Vagina (tissue), 2 donors: Measurements from ENCODE around the gene HOXA6. TPM values are rescaled to one million over a fixed set of nuclear protein-coding genes. Genes with fewer than 3 reads are reported as not detected.

Experiments
- DNase-seq, 2 donors: peaks; one replicate each; pipeline ENCODE4 v3.0.0-alpha.2; 2017; ENCODE audit errors: extremely low spot score in 2 of 2
- H3K27ac ChIP-seq: fragments of 200-600 bp; sonication (generic); one replicate; pipeline ENCODE4 v1.5.1; 2019
- H3K27me3 ChIP-seq: fragments of 200-600 bp; sonication (generic); one replicate; pipeline ENCODE4 v1.5.1; 2019
- H3K36me3 ChIP-seq, 2 donors: fragments of 200-600 bp; sonication (generic); one replicate each; pipeline ENCODE4 v1.5.1; 2017 to 2019
- H3K4me1 ChIP-seq: fragments of 200-600 bp; sonication (generic); one replicate; pipeline ENCODE4 v1.5.1; 2019
- H3K4me3 ChIP-seq, 2 donors: fragments of 200-600 bp; sonication (generic); 1 replicate in 1 of 2; 2 replicates in 1 of 2; pipeline ENCODE4 v1.5.1; 2016 to 2019
- H3K9me3 ChIP-seq: fragments of 200-600 bp; sonication (generic); one replicate; pipeline ENCODE4 v1.5.1; 2019
- CTCF ChIP-seq, 3 experiments: fragments of 450-650 bp in 2 of 3; fragments of 200-600 bp in 1 of 3; sonication (generic) in 1 of 3; IDR thresholded peaks; one replicate each; pipeline ENCODE4 v1.5.1; 2017 to 2019; ENCODE audit warnings: antibody characterized with exemption in 3 of 3, mild to moderate bottlenecking in 2 of 3, moderate library complexity in 2 of 3
- POLR2A ChIP-seq, 2 donors: fragments of 450-650 bp; IDR thresholded peaks; one replicate each; pipeline ENCODE4 v1.6.1; 2017; ENCODE audit warnings: antibody characterized with exemption in 2 of 2, mild to moderate bottlenecking in 2 of 2, moderate library complexity in 2 of 2
- POLR2AphosphoS5 ChIP-seq, 2 donors: sonication (generic); formaldehyde crosslinking; IDR thresholded peaks; one replicate each; pipeline ENCODE4 v1.9.0; 2017; ENCODE audit warnings: antibody characterized with exemption in 2 of 2, mild to moderate bottlenecking in 2 of 2, low read depth in 1 of 2; ENCODE audit not compliant: insufficient read depth in 1 of 2
- intact Hi-C: fragments of 100-400 bp; cut with DNase I; formaldehyde crosslinking; loops from one replicate; pipeline ENCODE4 v1.15.1; 2023
- total RNA-seq: library from RNA; depleted of rRNA; stranded (reverse); fragments of >200 nt; gene quantifications from one replicate; pipeline ENCODE4 v1.2.3, GENCODE V29; 2016

The HOXA6 gene
- total RNA-seq, 1 donor from 2014 or later: 1.7 TPM

GRCh38 chr7:27185854-27186667, 38.5 kb upstream of the HOXA6 start:
- H3K27ac ChIP-seq: peak overlapping the region; percentile 99
- no peaks in the 10 kb centered on the region for H3K36me3 ChIP-seq
- TF ChIP-seq CTCF (IDR thresholded peaks at IDR 0.05) (no peak), POLR2A (IDR thresholded peaks at IDR 0.05) (no peak), POLR2AphosphoS5 (IDR thresholded peaks at IDR 0.05; ENCODE audit: insufficient read depth in 1 of 2, low read depth in 1 of 2) (no peak)
- H3K4me1 ChIP-seq: peaks cover 67% of the 10 kb centered on the region
- DNase-seq: no peak
- no peaks in the 10 kb centered on the region for H3K27me3 ChIP-seq
- peak overlapping the region; percentile 64 to 88 for H3K4me3 ChIP-seq
- H3K9me3 ChIP-seq: no peaks in the 10 kb centered on the region
- intact Hi-C loops: no loop called here

GRCh38 chr7:27185013-27185853, 37.7 kb upstream of the HOXA6 start, which contains the start of gene HOXA11:
Gene HOXA11, minus strand, starts transcription at chr7:27185232. Its CDS starts 88 bp downstream, at chr7:27185144.
- no peak for DNase-seq
- peak within 1 kb of the TSS; percentile 99 for H3K27ac ChIP-seq
- H3K27me3 ChIP-seq: no peaks in the 10 kb centered on the region
- no peaks in the 10 kb centered on the region for H3K36me3 ChIP-seq
- peaks cover 67% of the 10 kb centered on the region for H3K4me1 ChIP-seq
- TF ChIP-seq POLR2AphosphoS5 (IDR thresholded peaks at IDR 0.05; ENCODE audit: insufficient read depth in 1 of 2, low read depth in 1 of 2) (peak; percentile 95 to 96), CTCF (IDR thresholded peaks at IDR 0.05) (no peak), POLR2A (IDR thresholded peaks at IDR 0.05) (peak in 1 of 2 donors; percentile 70)
- H3K4me3 ChIP-seq: peak within 1 kb of the TSS; percentile 64 to 88
- H3K9me3 ChIP-seq: no peaks in the 10 kb centered on the region
- intact Hi-C loops: no loop called here

GRCh38 chr7:27184337-27185012, 36.9 kb upstream of the HOXA6 start:
- intact Hi-C loops: no loop called here
- Histone ChIP-seq H3K27ac (peak overlapping the region; percentile 99), H3K4me1 (peaks cover 64% of the 10 kb centered on the region)

GRCh38 chr7:27183682-27184336, 36.2 kb upstream of the HOXA6 start:
- Histone ChIP-seq H3K9me3 (no peaks in the 10 kb centered on the region), H3K36me3 (no peaks in the 10 kb centered on the region), H3K27me3 (no peaks in the 10 kb centered on the region), H3K4me1 (peaks cover 57% of the 10 kb centered on the region), H3K4me3 (peak overlapping the region; percentile 64 to 88), H3K27ac (peak overlapping the region; percentile 99)
- intact Hi-C loops: no loop called here
- no peak for DNase-seq
- TF ChIP-seq POLR2AphosphoS5 (IDR thresholded peaks at IDR 0.05; ENCODE audit: insufficient read depth in 1 of 2, low read depth in 1 of 2): peak in 1 of 2 donors; percentile 70
- no peak for TF ChIP-seq POLR2A (IDR thresholded peaks at IDR 0.05)
- TF ChIP-seq CTCF (IDR thresholded peaks at IDR 0.05): no peak

More at GRCh38 chr7:27184337-27185012, 36.9 kb upstream of the HOXA6 start:
- no peaks in the 10 kb centered on the region for H3K27me3 ChIP-seq
- TF ChIP-seq POLR2A (IDR thresholded peaks at IDR 0.05) (peak in 1 of 2 donors; percentile 31), CTCF (IDR thresholded peaks at IDR 0.05) (no peak)
- H3K36me3 ChIP-seq: no peaks in the 10 kb centered on the region
- DNase-seq: no peak
- no peaks in the 10 kb centered on the region for H3K9me3 ChIP-seq
- peak overlapping the region; percentile 64 to 88 for H3K4me3 ChIP-seq
